ENCODE measurements around the gene NBAS.
"Not testable (repeated sequence)": the region's sequence is repeated elsewhere in the genome, so short reads cannot be mapped to it uniquely, and the experiment has no call there.

NBAS gene

GRCh38 chr2:15355386-15355785, 205.7 kb downstream of the NBAS start:
- no peak for FAIRE-seq

GRCh38 chr2:15354596-15355366, 206.4 kb downstream of the NBAS start:
- no peak for FAIRE-seq

- no peak for FAIRE-seq
Measured at GRCh38 chr2:15352363-15352762, 208.8 kb downstream of the NBAS start.

GRCh38 chr2:15348636-15349035, 212.5 kb downstream of the NBAS start:
- no peak for FAIRE-seq

GRCh38 chr2:15348045-15348444, 213.1 kb downstream of the NBAS start:
- FAIRE-seq: no peak

GRCh38 chr2:15346624-15347023, 214.5 kb downstream of the NBAS start:
- FAIRE-seq: no peak

GRCh38 chr2:15337996-15338666, 223.0 kb downstream of the NBAS start:
- no peak for FAIRE-seq

- FAIRE-seq: peak; percentile 58
Measured at GRCh38 chr2:15334644-15335326, 226.3 kb downstream of the NBAS start.

GRCh38 chr2:15331787-15332186, 229.3 kb downstream of the NBAS start:
- FAIRE-seq: no peak

GRCh38 chr2:15325296-15325695, 235.8 kb downstream of the NBAS start:
- no peak for FAIRE-seq

- FAIRE-seq: no peak
Measured at GRCh38 chr2:15323227-15323626, 237.9 kb downstream of the NBAS start.

- FAIRE-seq: not testable (repeated sequence)
Measured at GRCh38 chr2:15321481-15321880, 239.7 kb downstream of the NBAS start.

GRCh38 chr2:15316370-15316814, 244.7 kb downstream of the NBAS start:
- FAIRE-seq: no peak

- FAIRE-seq: no peak
Measured at GRCh38 chr2:15315411-15315810, 245.7 kb downstream of the NBAS start.

- FAIRE-seq: no peak
Measured at GRCh38 chr2:15313657-15314056, 247.5 kb downstream of the NBAS start.

- FAIRE-seq: no peak
Measured at GRCh38 chr2:15311926-15312325, 249.2 kb downstream of the NBAS start.

- FAIRE-seq: no peak
Measured at GRCh38 chr2:15311201-15311907, 249.8 kb downstream of the NBAS start.

- no peak for FAIRE-seq
Measured at GRCh38 chr2:15307526-15307925, 253.6 kb downstream of the NBAS start.

GRCh38 chr2:15306706-15307105, 254.4 kb downstream of the NBAS start:
- FAIRE-seq: no peak

GRCh38 chr2:15303874-15304273, 257.3 kb downstream of the NBAS start:
- FAIRE-seq: no peak

GRCh38 chr2:15302154-15302553, 259.0 kb downstream of the NBAS start:
- no peak for FAIRE-seq

- no peak for FAIRE-seq
Measured at GRCh38 chr2:15300624-15301573, 260.2 kb downstream of the NBAS start.

Measured in islet of Langerhans (tissue), 1 donor.